ENCODE data around the gene CCDC157. TPM values are rescaled to one million over a fixed set of nuclear protein-coding genes. Genes with fewer than 3 reads are reported as not detected.

The CCDC157 gene
- total RNA-seq = 1 to 10 TPM; 2.4 to 3.7 TPM

DNA sequence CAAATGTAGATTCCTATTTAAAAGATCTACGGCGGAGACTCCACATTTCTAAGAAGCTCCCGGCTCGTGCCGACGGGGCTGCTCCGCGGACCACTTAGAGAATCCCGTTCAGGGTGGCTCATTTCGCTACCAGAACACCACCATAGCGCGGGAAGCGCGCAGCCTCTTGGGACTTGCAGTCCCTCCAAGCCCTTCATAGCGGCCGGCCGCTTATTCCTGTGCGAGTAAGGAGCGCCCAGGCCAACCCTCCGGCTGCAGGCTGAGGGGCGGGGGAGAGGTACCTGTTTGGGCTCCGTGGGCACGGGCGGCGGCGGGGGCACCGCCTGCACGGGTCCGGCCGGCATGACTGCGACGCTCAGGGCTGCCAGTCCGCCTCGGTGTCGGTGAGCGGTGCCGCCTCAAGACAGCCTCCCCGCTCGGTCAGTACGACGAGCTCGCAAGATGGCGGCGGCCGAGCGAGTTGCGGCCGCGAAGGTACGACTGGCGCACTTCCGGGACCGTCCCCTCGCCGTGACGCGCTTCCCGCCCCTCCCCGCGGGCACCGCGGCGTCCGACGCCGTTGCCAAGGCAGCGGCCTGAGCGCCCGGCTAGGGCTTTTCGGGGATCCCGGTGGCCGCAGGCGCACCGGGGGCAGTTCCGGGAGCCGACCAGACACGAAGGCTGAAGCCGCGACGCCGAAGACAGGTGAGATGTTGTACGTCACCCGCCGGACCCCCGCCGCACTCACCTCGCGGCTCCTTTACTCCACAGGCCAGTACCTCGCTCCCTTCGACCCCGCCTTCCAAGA is at the start of gene CCDC157, which contains the start of gene SF3A1:
Gene CCDC157, plus strand, starts transcription at position 559 of the 787 bp plus-strand sequence. CDS start 8,994 bp downstream, outside the sequence.
Gene SF3A1, minus strand, starts transcription at position 446 of the 787 bp plus-strand sequence. Its CDS starts 102 bp downstream, at position 344.
- Mint-ChIP-seq H3K9me3 (ENCODE audit: low read depth) (no peaks in the 10 kb centered on the region), H3K4me3 (peak within 1 kb of the TSS; percentile 92), H3K27me3 (no peaks in the 10 kb centered on the region), H3K36me3 (ENCODE audit: low read depth) (peaks cover 32% of the 10 kb centered on the region), H3K27ac (peak within 1 kb of the TSS; percentile 90), H3K4me1 (peaks cover 48% of the 10 kb centered on the region)
- ChIA-PET CTCF (interaction anchor here (0.5 to 2.9 kb wide), 13 partner anchors 9 to 751 kb away, joined by 3 to 25 read pairs (median 3); partner anchors contain the start of genes CASTOR1, RNF215, SEC14L2 and SELENOM), POLR2A (interaction anchor here (0.6 to 1.4 kb wide), 9 partner anchors 12 to 235 kb away, joined by 3 to 9 read pairs (median 4); partner anchors contain the start of genes PES1, RNF215 and TBC1D10A)
- DNase-seq (peak; percentile 94), ATAC-seq (peak; percentile 93)
- intact Hi-C loops (cut with DNase I, micrococcal nuclease) = loop anchor here (1.0 to 5.0 kb wide), 12 partner anchors 9 to 589 kb away; partner anchors contain the start of genes CASTOR1 (in 2 of the 2), ASCC2 (in 1 of the 2), OSM (in 1 of the 2) and PES1 (in 1 of the 2)

DNA sequence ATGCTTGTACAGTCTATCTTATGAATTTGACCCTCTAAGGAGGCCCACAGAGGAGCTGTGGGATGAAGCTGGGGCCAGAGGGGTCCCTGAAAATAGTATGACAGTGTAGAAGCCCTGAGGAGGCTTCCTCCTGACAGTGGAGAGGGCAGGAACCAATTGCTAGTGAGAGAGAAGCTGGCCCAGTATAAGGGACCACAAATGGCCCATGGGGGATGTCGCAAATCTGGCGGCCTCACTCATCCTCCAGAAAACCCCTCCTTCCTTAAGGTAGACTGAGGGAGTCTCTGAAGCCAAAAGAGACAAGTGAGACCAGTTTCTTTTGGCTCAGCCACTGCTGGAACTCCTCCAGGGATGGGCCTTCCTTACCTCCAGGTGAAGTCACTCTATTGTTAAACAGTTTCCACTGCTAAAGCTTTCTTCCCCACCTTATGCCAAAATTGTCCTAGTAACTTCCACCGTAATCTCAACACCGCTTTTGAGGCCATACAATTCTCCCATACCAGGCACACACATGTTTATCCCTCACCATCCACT is 49.7 kb upstream of the CCDC157 start:
- H3K27ac Mint-ChIP-seq = peak overlapping the region; percentile 85
- H3K9me3 Mint-ChIP-seq (ENCODE audit: low read depth) = no peaks in the 10 kb centered on the region
- peaks cover 97% of the 10 kb centered on the region for H3K4me1 Mint-ChIP-seq
- no peak overlapping the region for H3K4me3 Mint-ChIP-seq
- no peak for ATAC-seq
- intact Hi-C loops (cut with DNase I, micrococcal nuclease) = loop anchor here in 1 of 2 experiments (2.0 to 5.0 kb wide), 2 partner anchors 20 to 285 kb away; partner anchors contain the start of genes PES1 and TBC1D10A
- no peak for DNase-seq
- POLR2A ChIA-PET = interaction anchor here (0.6 kb wide), 1 partner anchor 20 kb away, joined by 3 read pairs; the partner anchor contains the start of gene TBC1D10A
- peaks cover 15% of the 10 kb centered on the region for H3K36me3 Mint-ChIP-seq (ENCODE audit: low read depth)
- H3K27me3 Mint-ChIP-seq = no peaks in the 10 kb centered on the region
- CTCF ChIA-PET = interaction anchor here (0.6 to 1.5 kb wide), 4 partner anchors 12 to 266 kb away, joined by 3 to 4 read pairs (median 3); partner anchors contain the start of gene MTFP1

- ATAC-seq (no peak), DNase-seq (no peak)
- intact Hi-C loops (cut with DNase I, micrococcal nuclease) = loop anchor here in 1 of 2 experiments (5.0 kb wide), 1 partner anchor 284 kb away; the partner anchor contains the start of gene PES1
- ChIA-PET CTCF (no interaction called here), POLR2A (no interaction called here)
- no peak overlapping the region for H3K4me3 Mint-ChIP-seq
- peak overlapping the region; percentile 68 for H3K27ac Mint-ChIP-seq
- H3K4me1 Mint-ChIP-seq = peaks cover 97% of the 10 kb centered on the region
- no peaks in the 10 kb centered on the region for H3K9me3 Mint-ChIP-seq (ENCODE audit: low read depth)
- H3K27me3 Mint-ChIP-seq = no peaks in the 10 kb centered on the region
- peaks cover 16% of the 10 kb centered on the region for H3K36me3 Mint-ChIP-seq (ENCODE audit: low read depth)
These were observed 48.7 kb upstream of the CCDC157 start for GRCh38 chr22:30308093-30308492.

GRCh38 chr22:30308518-30309230 is 48.1 kb upstream of the CCDC157 start:
- ATAC-seq (no peak), DNase-seq (peak; percentile 62)
- Mint-ChIP-seq H3K4me3 (no peak overlapping the region), H3K27me3 (no peaks in the 10 kb centered on the region), H3K36me3 (ENCODE audit: low read depth) (peaks cover 11% of the 10 kb centered on the region), H3K4me1 (peaks cover 95% of the 10 kb centered on the region), H3K9me3 (ENCODE audit: low read depth) (no peaks in the 10 kb centered on the region), H3K27ac (peak overlapping the region; percentile 68)
- ChIA-PET POLR2A (no interaction called here), CTCF (interaction anchor here (0.7 kb wide), 1 partner anchor 11 kb away, joined by 3 read pairs; no protein-coding TSS in a partner anchor)
- intact Hi-C loops (cut with DNase I, micrococcal nuclease) = loop anchor here in 1 of 2 experiments (5.0 kb wide), 1 partner anchor 284 kb away; the partner anchor contains the start of gene PES1

GRCh38 chr22:30309951-30310741 is 46.7 kb upstream of the CCDC157 start:
- peak overlapping the region; percentile 82 for H3K27ac Mint-ChIP-seq
- ATAC-seq (peak; percentile 18), DNase-seq (no peak)
- no peak overlapping the region for H3K4me3 Mint-ChIP-seq
- peaks cover 18% of the 10 kb centered on the region for H3K36me3 Mint-ChIP-seq (ENCODE audit: low read depth)
- peaks cover 95% of the 10 kb centered on the region for H3K4me1 Mint-ChIP-seq
- H3K27me3 Mint-ChIP-seq = no peaks in the 10 kb centered on the region
- H3K9me3 Mint-ChIP-seq (ENCODE audit: low read depth) = no peaks in the 10 kb centered on the region
- ChIA-PET POLR2A (no interaction called here), CTCF (interaction anchor here (0.7 to 1.5 kb wide), 11 partner anchors 12 to 96 kb away, joined by 3 to 9 read pairs (median 4); partner anchors contain the start of genes CASTOR1, RNF215 and TBC1D10A)
- intact Hi-C loops (cut with DNase I, micrococcal nuclease) = loop anchor here in 1 of 2 experiments (5.0 kb wide), 1 partner anchor 282 kb away; the partner anchor contains the start of gene PES1

- Mint-ChIP-seq H3K4me1 (peaks cover 95% of the 10 kb centered on the region), H3K27me3 (no peaks in the 10 kb centered on the region), H3K27ac (peak overlapping the region; percentile 82), H3K4me3 (no peak overlapping the region), H3K36me3 (ENCODE audit: low read depth) (peaks cover 25% of the 10 kb centered on the region), H3K9me3 (ENCODE audit: low read depth) (no peaks in the 10 kb centered on the region)
- ChIA-PET CTCF (interaction anchor here (0.6 to 4.5 kb wide), 8 partner anchors 8 to 982 kb away, joined by 3 to 19 read pairs (median 4); no protein-coding TSS in a partner anchor), POLR2A (interaction anchor here (1.3 kb wide), 1 partner anchor 16 kb away, joined by 4 read pairs; the partner anchor contains the start of gene TBC1D10A)
- ATAC-seq = no peak
- intact Hi-C loops (cut with DNase I, micrococcal nuclease) = no loop called here
- no peak for DNase-seq
These were observed 45.7 kb upstream of the CCDC157 start for GRCh38 chr22:30310881-30311771.

DNA sequence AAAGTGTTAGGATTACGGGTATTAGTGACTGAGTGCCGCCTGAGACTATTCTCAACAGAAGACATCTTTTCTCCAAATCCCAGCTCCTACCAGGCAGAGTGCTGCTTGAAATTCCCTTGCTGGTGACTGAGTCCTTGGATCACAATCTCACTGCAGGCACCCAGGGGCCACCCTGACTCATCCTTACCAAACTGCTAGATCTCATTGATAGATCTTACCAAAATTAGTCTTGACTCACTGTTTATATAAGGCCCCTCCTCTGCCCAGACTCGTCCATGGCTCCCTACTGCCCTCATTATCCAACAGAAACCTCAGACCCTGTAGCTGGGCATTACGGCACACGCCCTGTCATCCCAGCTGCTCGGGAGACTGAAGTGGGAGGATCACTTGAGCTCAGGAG is 44.8 kb upstream of the CCDC157 start:
- intact Hi-C loops (cut with DNase I, micrococcal nuclease) = no loop called here
- ChIA-PET CTCF (interaction anchor here (0.6 to 4.5 kb wide), 4 partner anchors 9 to 981 kb away, joined by 3 to 19 read pairs (median 10); no protein-coding TSS in a partner anchor), POLR2A (interaction anchor here (1.3 kb wide), 1 partner anchor 15 kb away, joined by 4 read pairs; the partner anchor contains the start of gene TBC1D10A)
- H3K27me3 Mint-ChIP-seq = no peaks in the 10 kb centered on the region
- no peak overlapping the region for H3K4me3 Mint-ChIP-seq
- H3K4me1 Mint-ChIP-seq = peaks cover 91% of the 10 kb centered on the region
- no peaks in the 10 kb centered on the region for H3K9me3 Mint-ChIP-seq (ENCODE audit: low read depth)
- peak; percentile 52 for DNase-seq
- peaks cover 25% of the 10 kb centered on the region for H3K36me3 Mint-ChIP-seq (ENCODE audit: low read depth)
- H3K27ac Mint-ChIP-seq = peak overlapping the region; percentile 82
- ATAC-seq = peak; percentile 40

DNA sequence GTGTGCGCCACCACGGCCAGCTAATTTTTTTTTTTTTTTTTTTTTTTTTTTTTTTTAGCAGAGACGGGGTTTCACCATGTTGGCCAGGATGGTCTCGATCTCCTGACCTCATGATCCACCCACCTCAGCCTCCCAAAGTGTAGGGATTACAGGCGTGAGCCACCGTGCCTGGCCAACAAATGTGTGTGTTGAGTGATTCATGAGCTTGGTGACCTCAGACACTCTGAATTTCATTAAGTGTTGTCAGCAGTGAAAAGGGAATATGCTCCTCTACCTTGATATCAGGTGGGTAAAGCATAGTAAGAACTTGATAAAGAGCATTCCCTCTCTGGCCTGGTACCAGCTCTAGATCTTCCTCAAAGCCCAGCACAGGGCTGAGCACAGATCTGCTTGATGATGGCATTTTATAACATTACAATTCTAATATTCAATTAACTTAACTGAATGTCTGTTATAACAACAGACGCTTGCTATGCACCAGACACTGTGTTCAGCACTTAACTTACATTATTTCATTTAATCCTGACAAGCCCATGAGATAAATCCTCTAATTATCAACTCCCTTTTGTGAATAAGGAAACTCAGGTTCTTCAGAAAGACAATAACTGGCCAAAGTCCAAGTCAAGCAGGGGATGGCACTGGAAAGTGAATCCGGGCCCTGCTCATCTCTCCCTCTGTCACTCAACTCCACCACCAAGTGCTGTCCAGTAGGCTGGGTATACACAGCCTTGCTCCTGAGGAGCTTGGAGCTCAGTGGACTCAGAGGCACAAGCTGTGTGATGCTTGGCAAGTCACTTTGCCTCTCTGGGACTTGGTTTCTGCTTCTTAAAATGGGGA is 43.1 kb upstream of the CCDC157 start:
- no peak for ATAC-seq
- intact Hi-C loops (cut with DNase I, micrococcal nuclease) = no loop called here
- ChIA-PET CTCF (interaction anchor here (0.8 to 4.5 kb wide), 5 partner anchors 11 to 113 kb away, joined by 3 to 19 read pairs (median 5); no protein-coding TSS in a partner anchor), POLR2A (interaction anchor here (0.8 kb wide), 1 partner anchor 41 kb away, joined by 4 read pairs; no protein-coding TSS in a partner anchor)
- H3K4me1 Mint-ChIP-seq = peaks cover 94% of the 10 kb centered on the region
- no peaks in the 10 kb centered on the region for H3K27me3 Mint-ChIP-seq
- H3K27ac Mint-ChIP-seq = peak overlapping the region; percentile 86
- no peak for DNase-seq
- no peaks in the 10 kb centered on the region for H3K9me3 Mint-ChIP-seq (ENCODE audit: low read depth)
- H3K36me3 Mint-ChIP-seq (ENCODE audit: low read depth) = peaks cover 28% of the 10 kb centered on the region
- no peak overlapping the region for H3K4me3 Mint-ChIP-seq

Data from activated CD4-positive, alpha-beta T cell treated with anti-CD3 and anti-CD28 coated beads for 36 hours (primary cell).